ENCODE results near the gene KIAA0232. TPM values are rescaled to one million over a fixed set of nuclear protein-coding genes. Genes with fewer than 3 reads are reported as not detected.

KIAA0232 gene
- total RNA-seq, 6 experiments from 2014 or later: 12.0 to 23.8 (median 16.5) TPM

GRCh38 chr4:6781113-6781512 is 1.4 kb upstream of the KIAA0232 start:
- intact Hi-C loops (cut with DNase I): no loop called here
- TF ChIP-seq, protein P1, sequence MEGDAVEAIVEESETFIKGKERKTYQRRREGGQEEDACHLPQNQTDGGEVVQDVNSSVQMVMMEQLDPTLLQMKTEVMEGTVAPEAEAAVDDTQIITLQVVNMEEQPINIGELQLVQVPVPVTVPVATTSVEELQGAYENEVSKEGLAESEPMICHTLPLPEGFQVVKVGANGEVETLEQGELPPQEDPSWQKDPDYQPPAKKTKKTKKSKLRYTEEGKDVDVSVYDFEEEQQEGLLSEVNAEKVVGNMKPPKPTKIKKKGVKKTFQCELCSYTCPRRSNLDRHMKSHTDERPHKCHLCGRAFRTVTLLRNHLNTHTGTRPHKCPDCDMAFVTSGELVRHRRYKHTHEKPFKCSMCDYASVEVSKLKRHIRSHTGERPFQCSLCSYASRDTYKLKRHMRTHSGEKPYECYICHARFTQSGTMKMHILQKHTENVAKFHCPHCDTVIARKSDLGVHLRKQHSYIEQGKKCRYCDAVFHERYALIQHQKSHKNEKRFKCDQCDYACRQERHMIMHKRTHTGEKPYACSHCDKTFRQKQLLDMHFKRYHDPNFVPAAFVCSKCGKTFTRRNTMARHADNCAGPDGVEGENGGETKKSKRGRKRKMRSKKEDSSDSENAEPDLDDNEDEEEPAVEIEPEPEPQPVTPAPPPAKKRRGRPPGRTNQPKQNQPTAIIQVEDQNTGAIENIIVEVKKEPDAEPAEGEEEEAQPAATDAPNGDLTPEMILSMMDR (IDR thresholded peaks at IDR 0.05): no peak
- no peak for TF ChIP-seq POLR2A (IDR thresholded peaks at IDR 0.05)

DNA sequence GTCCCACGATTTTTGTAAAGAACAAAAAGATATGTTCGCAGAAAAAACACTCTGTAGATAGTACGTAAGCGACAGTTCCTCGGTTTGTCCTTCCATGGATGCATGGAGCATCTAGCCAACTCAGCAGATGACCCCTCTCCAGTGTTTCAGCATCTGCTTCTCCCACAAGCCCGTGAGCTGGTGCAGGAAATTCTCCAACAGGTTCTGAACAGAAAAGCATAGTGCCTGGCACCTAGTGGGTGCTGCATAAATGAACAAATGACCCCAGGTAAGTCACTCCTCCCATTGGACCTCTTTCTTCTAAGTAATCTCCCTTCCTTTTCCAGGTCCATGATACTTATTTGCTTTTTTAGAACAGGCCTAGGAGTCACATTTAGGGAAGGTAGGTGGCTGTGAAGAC is 966 bp upstream of the KIAA0232 start:
- 88% methylated on average over 5 of the region's 6 CpGs for WGBS (ENCODE audit: insufficient coverage, low coverage, low lambda C conversion rate, missing lambda C conversion rate)
- peak in 1 of 3 donors; percentile 42 for DNase-seq
- Histone ChIP-seq H3K27ac (peak overlapping the region in 1 of 3 donors; percentile 97), H3K4me3 (peak overlapping the region in 2 of 3 donors; percentile 70 to 99), H3K27me3 (no peaks in the 10 kb centered on the region), H3K9me3 (no peaks in the 10 kb centered on the region), H3K4me1 (peaks cover 0 to 42% (median 8%) of the 10 kb centered on the region in 4 donors), H3K36me3 (peaks cover 0 to under 1% (median 0%) of the 10 kb centered on the region in 4 donors)
- no peak for ATAC-seq
- TF ChIP-seq POLR2A (IDR thresholded peaks at IDR 0.05): no peak
- TF ChIP-seq, protein P1 (IDR thresholded peaks at IDR 0.05): no peak
- intact Hi-C loops (cut with DNase I): no loop called here

More at GRCh38 chr4:6781113-6781512, 1.4 kb upstream of the KIAA0232 start:
- H3K9me3 ChIP-seq: no peaks in the 10 kb centered on the region
- H3K27me3 ChIP-seq: no peaks in the 10 kb centered on the region
- ATAC-seq: no peak
- no peak overlapping the region for H3K4me3 ChIP-seq
- no peak overlapping the region for H3K27ac ChIP-seq
- 74% methylated on average over 8 of the region's 8 CpGs for WGBS (ENCODE audit: insufficient coverage, low coverage, low lambda C conversion rate, missing lambda C conversion rate)
- H3K36me3 ChIP-seq: no peaks in the 10 kb centered on the region
- peaks cover 0 to 42% (median 7%) of the 10 kb centered on the region in 4 donors for H3K4me1 ChIP-seq
- DNase-seq: peak in 1 of 3 donors; percentile 43

DNA sequence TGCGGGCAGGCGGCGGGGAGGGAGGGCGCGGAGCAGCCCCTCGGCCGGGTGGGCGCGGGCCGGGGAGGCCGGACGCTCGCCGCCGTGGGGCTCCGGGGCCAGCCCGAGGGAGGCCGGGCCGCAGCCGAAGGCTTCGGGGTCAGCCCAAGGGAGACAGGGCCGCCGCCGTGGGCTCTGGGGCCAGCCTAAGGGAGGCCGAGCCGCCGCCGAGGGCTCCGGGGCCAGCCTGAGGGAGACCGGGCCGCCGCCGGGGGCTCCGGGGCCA is 251 bp downstream of the KIAA0232 start:
- intact Hi-C loops (cut with DNase I): no loop called here
- WGBS (ENCODE audit: insufficient coverage, low coverage, low lambda C conversion rate, missing lambda C conversion rate): no CpG with 5 or more reads among the region's 34 CpGs
- H3K4me1 ChIP-seq: peaks cover 0 to 42% (median 8%) of the 10 kb centered on the region in 4 donors

GRCh38 chr4:6783111-6783981 is 819 bp downstream of the KIAA0232 start:
- DNase-seq (peak; percentile 94 to 96 (median 96)), ATAC-seq (peak; percentile 85 to 93 (median 88))
- Histone ChIP-seq H3K27me3 (no peaks in the 10 kb centered on the region), H3K4me3 (peak overlapping the region; percentile 97 to 99 (median 98)), H3K36me3 (peaks cover 0 to 5% (median 2%) of the 10 kb centered on the region in 4 donors), H3K4me1 (peaks cover 0 to 42% (median 8%) of the 10 kb centered on the region in 4 donors), H3K9me3 (no peaks in the 10 kb centered on the region), H3K27ac (peak overlapping the region; percentile 97)
- TF ChIP-seq, protein P1 (IDR thresholded peaks at IDR 0.05): peak in 2 of 4 donors; percentile 17 to 32
- peak; percentile 86 for TF ChIP-seq POLR2A (IDR thresholded peaks at IDR 0.05)
- intact Hi-C loops (cut with DNase I): no loop called here
- 0% methylated on average over 2 of the region's 91 CpGs for WGBS (ENCODE audit: insufficient coverage, low coverage, low lambda C conversion rate, missing lambda C conversion rate)

More for the DNA sequence above, 251 bp downstream of the KIAA0232 start:
- DNase-seq (no peak), ATAC-seq (peak in 3 of 4 donors; percentile 1 to 15 (median 1))
- no peaks in the 10 kb centered on the region for H3K9me3 ChIP-seq
- H3K27ac ChIP-seq: peak overlapping the region; percentile 97
- no peaks in the 10 kb centered on the region for H3K27me3 ChIP-seq
- peak overlapping the region; percentile 97 to 99 (median 98) for H3K4me3 ChIP-seq
- TF ChIP-seq POLR2A (IDR thresholded peaks at IDR 0.05): no peak
- TF ChIP-seq, protein P1 (IDR thresholded peaks at IDR 0.05): no peak
- H3K36me3 ChIP-seq: peaks cover 0 to 5% (median 2%) of the 10 kb centered on the region in 4 donors

Measured in right lobe of liver (tissue), 6 donors.